Measurements from ENCODE around the gene CLCA2. TPM values are rescaled to one million over a fixed set of nuclear protein-coding genes. Genes with fewer than 3 reads are reported as not detected.
A peak's percentile ranks its signal among the peaks of the same experiment; 100 is the strongest.

The CLCA2 gene, protein sequence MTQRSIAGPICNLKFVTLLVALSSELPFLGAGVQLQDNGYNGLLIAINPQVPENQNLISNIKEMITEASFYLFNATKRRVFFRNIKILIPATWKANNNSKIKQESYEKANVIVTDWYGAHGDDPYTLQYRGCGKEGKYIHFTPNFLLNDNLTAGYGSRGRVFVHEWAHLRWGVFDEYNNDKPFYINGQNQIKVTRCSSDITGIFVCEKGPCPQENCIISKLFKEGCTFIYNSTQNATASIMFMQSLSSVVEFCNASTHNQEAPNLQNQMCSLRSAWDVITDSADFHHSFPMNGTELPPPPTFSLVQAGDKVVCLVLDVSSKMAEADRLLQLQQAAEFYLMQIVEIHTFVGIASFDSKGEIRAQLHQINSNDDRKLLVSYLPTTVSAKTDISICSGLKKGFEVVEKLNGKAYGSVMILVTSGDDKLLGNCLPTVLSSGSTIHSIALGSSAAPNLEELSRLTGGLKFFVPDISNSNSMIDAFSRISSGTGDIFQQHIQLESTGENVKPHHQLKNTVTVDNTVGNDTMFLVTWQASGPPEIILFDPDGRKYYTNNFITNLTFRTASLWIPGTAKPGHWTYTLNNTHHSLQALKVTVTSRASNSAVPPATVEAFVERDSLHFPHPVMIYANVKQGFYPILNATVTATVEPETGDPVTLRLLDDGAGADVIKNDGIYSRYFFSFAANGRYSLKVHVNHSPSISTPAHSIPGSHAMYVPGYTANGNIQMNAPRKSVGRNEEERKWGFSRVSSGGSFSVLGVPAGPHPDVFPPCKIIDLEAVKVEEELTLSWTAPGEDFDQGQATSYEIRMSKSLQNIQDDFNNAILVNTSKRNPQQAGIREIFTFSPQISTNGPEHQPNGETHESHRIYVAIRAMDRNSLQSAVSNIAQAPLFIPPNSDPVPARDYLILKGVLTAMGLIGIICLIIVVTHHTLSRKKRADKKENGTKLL
- polyA plus RNA-seq (ENCODE audit: insufficient read length in 4 of 4), result not detected

DNA sequence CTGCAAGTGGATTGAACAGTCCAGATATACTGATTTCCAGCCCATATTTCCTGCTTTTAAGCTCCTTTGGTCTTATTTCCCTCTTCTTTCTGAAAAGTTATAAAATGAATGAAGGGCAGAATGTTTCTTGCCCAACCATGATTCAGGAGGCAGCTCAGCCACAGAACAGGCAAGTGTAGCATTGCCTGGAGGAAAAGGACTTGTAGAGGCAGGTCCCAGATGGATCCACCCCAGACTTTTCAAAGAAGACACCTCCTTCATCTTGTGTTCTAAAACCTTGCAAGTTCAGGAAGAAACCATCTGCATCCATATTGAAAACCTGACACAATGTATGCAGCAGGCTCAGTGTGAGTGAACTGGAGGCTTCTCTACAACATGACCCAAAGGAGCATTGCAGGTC is at the start of gene CLCA2:
Gene CLCA2, plus strand, starts transcription at position 299 of the 400 bp plus-strand sequence. Its CDS starts 77 bp downstream, at position 376.
- no peak for DNase-seq (ENCODE audit: low read depth in 4 of 4, low spot score in 2 of 4)

DNA sequence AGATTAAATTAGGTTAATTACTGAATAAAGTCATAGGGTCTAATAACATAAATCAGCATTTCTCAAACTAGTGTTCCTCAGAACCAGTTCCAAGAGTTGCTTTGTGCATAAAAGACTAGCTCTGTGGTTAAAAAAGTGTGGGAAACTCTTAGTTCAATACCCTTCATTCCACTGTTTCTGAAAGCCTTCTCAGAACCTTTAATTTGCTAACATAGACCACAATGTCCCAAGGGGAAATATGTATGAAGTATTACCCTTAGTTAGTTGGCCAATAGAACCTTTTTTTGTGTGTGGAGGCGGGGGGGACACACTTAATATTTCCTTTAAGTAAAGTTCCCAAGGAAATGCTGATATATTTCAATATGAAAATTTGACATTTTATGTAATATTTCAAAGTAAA is 48.3 kb upstream of the CLCA2 start:
- DNase-seq (ENCODE audit: low read depth in 4 of 4, low spot score in 2 of 4), result no peak

DNA sequence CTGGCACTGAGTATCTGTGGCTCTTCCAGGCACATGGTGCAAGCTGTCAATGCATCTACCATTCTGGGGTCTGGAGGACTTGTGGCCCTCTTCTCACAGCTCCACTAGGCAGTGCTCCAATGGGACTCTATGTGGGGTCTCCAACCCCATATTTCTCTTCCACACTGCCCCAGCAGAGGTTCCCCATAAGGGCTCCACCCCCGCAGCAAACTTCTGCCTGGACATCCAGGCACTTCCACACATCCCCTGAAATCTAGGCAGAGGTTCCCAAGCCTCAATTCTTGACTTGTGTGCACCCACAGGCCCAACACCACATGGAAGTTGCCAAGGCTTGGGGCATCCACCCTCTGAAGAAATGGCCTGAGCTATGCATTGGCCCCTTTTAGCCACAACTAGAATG is 46.6 kb upstream of the CLCA2 start:
- DNase-seq (ENCODE audit: low read depth in 4 of 4, low spot score in 2 of 4), result no peak

DNA sequence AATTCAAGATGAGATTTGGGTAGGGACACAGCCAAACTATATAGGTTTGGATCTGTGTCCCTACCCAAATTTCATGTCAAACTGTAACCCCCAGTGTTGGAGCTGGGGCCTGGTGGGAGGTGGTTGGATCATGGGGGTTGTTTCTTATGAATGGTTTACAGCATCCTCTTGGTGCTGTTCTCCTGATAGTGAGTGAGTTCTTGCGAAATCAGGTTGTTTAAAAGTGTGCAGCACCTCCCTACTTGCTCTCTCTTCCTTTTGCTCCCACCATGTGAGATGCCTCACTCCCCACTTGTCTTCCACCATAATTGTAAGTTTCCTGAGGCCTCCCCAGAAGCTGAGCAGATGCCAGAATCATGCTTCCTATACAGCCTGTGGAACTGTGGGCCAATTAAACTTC is 45.2 kb upstream of the CLCA2 start:
- no peak for DNase-seq (ENCODE audit: low read depth in 4 of 4, low spot score in 2 of 4)

DNA sequence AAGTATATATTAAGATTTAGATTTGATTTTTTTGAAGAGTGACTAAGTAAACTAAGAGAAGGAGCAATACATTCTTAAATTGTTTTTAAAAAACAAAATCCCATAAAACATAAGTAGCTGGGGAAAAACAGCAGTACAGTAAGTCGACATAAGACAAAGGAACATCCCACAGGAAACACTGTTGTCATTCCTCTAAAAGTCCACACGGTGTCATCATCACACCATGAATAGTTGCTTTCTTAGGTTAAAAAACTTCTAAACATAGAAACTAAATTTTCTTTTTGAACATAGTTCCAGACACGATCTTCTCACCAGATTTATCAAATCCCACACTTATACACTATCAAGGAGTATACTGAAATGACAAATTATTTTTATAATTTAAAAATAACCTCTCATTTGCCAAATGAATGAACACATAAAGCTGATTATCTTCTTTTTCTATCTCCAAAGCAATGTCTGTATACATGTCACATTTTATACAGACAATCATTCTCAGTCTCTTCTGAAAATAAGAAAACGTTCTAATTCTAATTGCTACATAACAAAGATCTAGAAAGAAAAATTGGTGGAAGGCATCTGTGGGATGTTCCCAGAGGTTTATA is 43.6 kb upstream of the CLCA2 start:
- DNase-seq (ENCODE audit: low read depth in 4 of 4, low spot score in 2 of 4), result peak in 2 of 4 donors; percentile 30 to 50

DNA sequence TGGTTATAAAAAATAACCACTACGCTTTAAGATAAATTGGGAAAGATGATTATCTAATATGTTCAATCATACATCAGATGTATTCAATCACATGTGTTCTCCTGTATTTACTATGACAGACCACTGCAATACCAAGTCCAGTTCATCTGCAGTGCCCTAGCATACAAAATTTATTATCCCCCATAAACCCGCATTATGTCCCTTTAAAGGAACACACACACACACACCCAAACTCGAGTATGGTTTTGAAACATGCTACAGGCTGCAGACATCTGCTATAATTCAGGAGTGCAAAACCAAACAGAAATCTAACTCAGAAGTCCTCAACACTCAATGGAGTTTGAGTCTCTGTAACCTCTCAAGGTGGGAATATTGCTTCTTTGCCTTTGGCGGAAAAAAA is 42.7 kb upstream of the CLCA2 start:
- no peak for DNase-seq (ENCODE audit: low read depth in 4 of 4, low spot score in 2 of 4)

DNA sequence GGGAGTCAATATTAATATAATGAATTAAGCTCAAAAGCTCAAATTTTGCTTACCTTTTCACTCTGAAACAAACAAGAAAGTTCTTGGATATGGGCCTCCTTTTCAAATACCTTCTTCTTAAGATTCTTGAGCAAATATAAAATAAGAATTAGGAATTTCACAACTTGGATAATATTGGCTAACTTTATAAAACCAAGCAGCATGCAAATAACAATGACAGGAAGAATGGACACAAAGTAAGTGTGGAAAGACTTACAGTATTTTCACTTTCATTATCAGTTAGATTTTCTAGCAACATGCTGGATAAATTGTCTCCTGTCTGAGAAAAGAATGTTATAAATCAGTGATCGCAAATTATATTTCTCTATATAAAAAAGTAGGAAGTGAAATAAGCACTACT is 41.1 kb upstream of the CLCA2 start:
- DNase-seq (ENCODE audit: low read depth in 4 of 4, low spot score in 2 of 4), result no peak

DNA sequence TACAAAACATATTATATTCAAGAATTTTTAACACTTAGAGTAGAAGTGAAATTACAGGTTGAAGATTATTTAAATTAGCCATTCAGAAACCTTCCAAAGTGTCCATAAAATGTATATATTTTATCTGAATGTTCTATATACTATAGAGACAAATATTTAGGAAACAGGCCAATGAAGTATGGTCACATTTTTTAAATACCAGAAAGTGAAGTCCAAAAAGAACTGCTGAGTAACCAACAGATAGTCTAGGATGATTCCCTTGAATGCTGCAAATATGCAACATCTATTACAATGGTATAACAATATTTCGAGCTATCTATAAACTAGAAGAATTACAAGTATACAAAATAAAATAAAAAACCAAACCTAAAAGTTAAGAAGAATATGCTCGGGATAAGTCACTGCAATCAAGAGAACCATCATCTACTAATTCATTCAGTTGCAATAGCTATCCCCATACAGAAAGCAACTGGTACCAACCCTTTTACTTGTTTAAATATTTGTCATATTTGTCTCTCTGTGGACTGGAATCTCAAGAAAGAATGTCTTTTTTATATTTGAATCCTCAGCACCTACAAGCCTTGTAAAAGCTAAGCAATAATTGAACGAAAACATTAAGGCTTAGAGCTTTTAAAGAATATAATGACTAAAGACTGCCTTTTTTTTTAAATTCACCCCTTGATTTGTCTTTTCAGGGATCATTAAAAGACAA is 35.9 kb upstream of the CLCA2 start:
- no peak for DNase-seq (ENCODE audit: low read depth in 4 of 4, low spot score in 2 of 4)

DNA sequence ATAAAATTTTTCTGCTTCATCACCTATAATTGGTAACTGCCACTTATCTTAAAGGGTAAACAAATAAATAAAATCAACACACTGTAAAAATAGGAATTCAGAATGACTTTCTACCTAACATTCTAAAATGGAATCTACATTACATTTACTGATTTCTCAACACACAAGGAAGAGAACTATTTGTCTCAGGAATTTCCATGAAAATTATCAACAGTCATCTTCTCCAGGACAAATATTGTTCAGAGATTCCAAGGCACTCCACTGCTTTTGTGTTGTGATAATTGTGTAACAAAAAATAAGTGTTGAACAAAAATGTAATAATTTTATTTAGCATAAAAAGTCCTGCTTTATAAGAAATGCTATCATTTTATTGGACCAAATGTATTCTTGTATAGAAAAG is 35.2 kb upstream of the CLCA2 start:
- no peak for DNase-seq (ENCODE audit: low read depth in 4 of 4, low spot score in 2 of 4)

DNA sequence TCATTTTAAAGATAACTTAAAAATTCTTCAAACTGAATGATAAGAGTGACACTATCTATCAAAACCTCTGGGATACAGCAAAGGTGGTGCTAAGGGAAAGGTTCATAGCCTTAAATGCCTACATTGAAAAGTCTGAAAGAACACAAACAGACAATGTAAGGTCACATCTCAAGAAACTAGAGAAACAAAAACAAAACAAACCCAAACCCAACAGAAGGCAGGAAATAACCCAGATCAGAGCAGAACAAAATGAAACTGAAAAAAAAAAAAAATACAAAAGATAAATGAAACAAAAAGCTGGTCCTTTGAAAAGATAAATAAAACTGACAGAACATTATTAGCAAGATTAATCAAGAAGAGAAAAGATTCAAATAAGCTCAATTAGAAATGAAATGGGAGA is 34.7 kb upstream of the CLCA2 start:
- DNase-seq (ENCODE audit: low read depth in 4 of 4, low spot score in 2 of 4), result no peak

DNA sequence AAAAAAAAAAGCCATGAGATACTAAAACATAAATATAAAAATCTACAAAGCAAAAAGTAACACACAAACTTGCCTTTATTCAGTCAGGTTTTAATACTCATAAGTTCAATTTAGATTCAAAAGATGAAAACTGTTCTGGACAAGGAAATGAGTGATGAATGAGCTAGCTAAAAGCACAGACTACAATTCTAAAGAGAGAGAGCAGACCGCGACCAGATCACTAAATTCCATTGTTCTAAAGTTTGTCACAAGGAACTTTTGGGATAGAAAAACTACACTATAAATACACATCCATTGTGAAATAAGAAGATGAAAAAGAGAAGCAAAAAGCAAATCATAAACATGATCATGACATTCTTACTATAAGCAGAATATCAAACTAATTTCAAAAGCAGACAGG is 29.6 kb upstream of the CLCA2 start:
- DNase-seq (ENCODE audit: low read depth in 4 of 4, low spot score in 2 of 4), result no peak

DNA sequence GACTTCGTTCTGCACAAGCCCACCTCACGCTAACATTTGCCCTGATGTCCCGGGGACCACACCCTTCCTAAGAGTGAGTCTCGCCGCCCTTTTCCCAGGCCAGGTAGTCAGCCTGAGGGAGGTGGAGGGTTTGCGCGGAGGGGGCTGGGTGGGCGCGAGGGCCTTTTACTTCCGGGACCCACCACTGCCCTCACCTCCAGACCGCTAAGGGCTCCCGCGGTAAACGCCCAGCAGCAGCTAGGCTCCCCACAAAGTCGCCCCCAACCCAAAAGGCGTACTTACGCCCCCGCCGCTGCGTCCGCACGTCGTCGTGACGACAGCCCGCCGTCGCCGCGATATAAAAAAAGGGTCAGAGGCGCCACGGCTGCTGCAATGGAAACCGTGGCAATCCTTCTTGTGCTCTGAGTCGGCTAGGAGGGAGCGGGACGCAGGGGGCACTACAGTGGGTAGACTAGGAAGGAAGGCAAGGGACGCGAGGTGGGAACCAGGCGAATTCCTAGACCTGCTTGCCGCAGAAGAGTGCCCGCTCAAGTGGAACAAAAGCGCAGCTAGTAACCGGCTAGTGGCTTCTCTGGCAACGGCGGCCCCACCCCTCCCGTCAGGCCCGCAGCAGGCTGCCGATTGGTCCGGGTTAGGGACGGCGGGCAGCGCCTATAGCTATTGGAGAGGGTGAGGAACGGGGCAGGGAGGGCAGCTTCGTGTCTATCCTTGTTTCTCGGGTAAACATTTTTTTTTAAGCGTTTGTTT is 28.0 kb upstream of the CLCA2 start, which contains the start of gene ODF2L:
Gene ODF2L, minus strand, starts transcription at position 573 of the 747 bp plus-strand sequence. CDS start 9,296 bp downstream, outside the sequence.
- peak; percentile 63 to 81 (median 72) for DNase-seq (ENCODE audit: low read depth in 4 of 4, low spot score in 2 of 4)

DNA sequence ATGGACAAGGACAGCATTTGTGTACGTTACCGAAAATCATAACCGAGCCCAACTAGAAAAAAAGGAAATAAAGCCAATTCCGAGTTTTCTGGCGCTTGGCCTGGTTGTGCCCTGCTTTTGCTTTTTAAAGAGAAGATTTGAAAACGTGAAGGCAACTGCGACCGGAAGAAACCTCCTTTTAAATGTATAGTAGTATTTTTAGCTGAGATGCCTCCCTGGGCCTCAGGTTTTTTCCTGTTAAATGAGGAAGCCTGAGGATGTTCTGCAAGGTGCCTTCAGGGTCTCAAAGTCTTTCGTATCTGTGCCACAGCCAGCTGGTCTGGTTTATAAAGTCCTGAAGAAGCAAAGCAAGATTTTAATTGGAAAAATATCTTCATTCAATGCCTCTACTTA is 27.5 kb upstream of the CLCA2 start:
- no peak for DNase-seq (ENCODE audit: low read depth in 4 of 4, low spot score in 2 of 4)

DNA sequence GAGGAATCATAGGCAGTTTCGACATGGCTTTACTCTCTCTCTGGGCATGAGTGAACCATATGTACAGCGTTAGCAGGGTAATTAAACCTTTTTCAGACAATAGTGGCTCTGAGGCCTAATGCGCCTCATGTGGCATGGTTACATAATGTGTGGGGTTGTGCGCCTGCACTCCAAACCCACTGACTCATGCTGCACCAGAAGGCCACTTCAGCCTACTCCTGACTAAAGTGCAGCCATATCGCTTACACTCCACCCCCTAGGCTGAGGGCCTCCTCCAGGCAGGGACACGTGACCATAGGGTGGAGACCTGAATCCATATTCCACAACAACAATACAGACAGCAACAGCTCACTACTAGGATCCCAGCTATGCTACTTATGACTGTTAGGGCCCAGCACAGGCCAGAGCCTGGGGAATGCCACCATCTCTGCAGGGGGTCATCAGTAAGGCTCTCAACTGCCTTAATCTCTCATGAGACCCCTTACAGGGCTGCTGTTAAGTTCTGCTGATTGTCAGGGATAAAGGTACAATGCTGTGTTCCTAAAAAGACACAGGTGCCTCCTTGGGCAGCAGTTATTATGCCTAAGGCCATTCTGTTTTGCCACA is 14.5 kb upstream of the CLCA2 start:
- DNase-seq (ENCODE audit: low read depth in 4 of 4, low spot score in 2 of 4), result no peak

DNA sequence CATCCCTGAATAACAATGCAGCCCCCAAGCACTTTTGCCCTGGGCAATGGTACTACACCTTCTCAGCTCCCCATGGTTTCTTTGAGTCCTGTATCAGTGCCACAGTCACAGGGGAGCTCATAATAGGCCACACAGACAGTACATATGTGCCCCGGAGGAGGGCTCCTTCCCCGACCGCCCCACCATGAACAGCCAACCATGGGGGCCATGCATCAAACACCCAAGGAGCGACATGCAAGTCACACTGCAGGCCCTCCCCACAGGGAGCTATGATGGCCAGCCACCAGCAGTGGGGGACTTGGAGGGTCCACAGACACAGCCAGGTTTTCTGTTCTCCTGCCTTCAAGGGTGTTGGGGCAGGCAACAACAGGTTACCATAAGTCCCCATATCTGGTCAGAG is 13.1 kb upstream of the CLCA2 start:
- DNase-seq (ENCODE audit: low read depth in 4 of 4, low spot score in 2 of 4), result no peak

DNA sequence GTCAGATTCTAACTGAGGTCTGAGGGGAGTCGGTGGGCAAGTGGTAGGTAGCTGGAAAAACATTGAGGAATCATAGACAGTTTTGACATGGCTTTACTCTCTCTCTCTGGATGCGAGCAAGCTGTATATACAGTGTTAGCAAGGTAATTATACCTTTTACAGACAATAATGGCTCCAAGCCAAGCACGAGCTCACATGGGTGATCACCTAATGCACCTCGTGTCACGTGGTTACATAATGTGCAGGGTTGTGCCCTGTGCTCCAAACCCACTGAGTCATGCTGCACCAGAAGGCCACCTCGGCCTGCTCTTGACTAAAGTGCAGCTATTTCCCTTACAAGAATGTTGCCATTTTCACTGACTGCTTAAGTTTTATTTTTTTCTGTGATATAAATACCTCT is 7.6 kb upstream of the CLCA2 start:
- no peak for DNase-seq (ENCODE audit: low read depth in 4 of 4, low spot score in 2 of 4)

DNA sequence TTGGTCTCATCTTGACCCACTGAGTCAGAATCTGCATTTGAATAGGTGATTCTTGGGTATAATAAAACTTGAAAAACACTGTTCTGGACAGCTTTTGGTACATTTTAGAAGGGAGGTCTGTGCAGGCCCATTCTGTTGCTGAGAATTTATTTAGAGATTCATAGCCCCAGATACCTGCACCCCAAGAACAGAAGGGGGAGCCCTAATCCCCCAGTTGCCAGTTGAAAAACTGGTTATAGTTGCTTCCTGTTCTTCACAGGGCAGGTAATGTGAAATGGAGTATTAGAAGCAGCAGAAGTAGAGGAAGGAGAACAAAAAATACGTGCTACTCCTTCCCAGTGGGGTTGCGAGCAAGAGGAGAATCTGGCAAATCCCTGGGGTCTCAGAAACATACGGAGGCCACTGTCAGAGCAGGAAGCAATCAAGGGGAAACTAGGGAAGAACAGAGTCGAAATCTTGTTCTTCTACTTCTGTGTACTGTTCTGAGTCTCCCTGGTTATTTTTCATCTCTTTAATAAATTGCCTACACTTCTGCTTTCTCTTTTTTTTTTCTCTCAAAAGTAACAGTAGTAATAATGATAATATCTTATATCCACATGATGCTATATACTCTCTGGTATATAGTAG is 4.6 kb upstream of the CLCA2 start:
- no peak for DNase-seq (ENCODE audit: low read depth in 4 of 4, low spot score in 2 of 4)

DNA sequence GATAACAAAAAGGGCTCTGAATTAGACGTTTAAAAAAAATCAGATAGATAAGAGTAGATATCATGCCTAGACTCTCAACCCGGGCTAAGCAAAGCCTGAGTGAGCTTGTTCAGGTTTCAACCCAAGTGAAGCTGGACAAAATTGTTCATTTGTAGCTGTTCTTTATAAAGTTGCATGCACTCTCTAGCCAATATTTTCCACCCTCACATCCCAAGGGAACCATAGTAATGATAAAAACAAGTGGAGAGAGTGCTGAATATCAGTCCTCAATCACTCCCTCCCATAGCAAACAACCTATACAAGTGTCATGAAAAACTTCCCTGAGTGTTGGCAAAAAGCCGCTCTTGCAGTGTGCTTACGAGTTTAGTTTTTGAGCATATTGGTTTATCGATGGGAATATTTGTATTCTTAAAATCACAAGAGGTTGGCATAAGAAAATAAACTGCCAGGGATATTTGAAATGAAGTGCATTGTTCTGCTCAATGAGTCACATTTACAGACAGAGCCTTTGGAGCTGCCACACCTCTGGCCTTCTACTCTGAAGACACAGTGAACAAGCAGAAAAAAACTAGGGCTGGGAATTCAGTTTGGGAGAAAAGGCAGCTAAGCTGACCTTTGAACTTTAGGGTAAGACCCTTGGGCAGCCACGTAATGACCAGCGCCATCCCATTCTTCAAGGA is 2.2 kb upstream of the CLCA2 start:
- DNase-seq (ENCODE audit: low read depth in 4 of 4, low spot score in 2 of 4), result no peak

Data from left renal cortex interstitium (tissue), 4 donors.